GM12878 (cell line): ENCODE data around the gene NR2F2. TPM values are rescaled to one million over a fixed set of nuclear protein-coding genes. Genes with fewer than 3 reads are reported as not detected.

ENCODE experiments used
- ATAC-seq: fragments of 200-7000 bp; cut with Tn5 transposase; 3 replicates; pipeline ENCODE4 v1.9.1; 2020; ENCODE audit warnings: mild to moderate bottlenecking, moderate library complexity
- BruUV-seq: library from RNA; stranded (reverse); fragments of 400-500 nt; replicated peaks from 2 replicates; lab custom pipeline; 2021; lab: Mats Ljungman, UMichigan
- CTCF ChIA-PET: fragments of 300-600 bp; sonication (Branson Sonifier 250); formaldehyde crosslinking; extraction: SDS; loops from one replicate; lab custom pipeline; 2021; ENCODE audit warnings: inconsistent platforms; lab: Yijun Ruan, JAX
- POLR2A ChIA-PET: fragments of 350-600 bp; formaldehyde crosslinking; extraction: SDS; loops from one replicate; lab custom pipeline; 2021; ENCODE audit warnings: inconsistent platforms; lab: Charles Lee
- RAD21 ChIA-PET: fragments of 300-600 bp; sonication (Branson Sonifier 250); formaldehyde crosslinking; loops from one replicate; lab custom pipeline; 2023; ENCODE audit warnings: antibody characterized with exemption; ENCODE audit not compliant: unreplicated experiment; lab: Charles Lee
- SMC1A ChIA-PET: fragments of 300-600 bp; sonication (Branson Sonifier 250); formaldehyde crosslinking; loops from one replicate; lab custom pipeline; 2023; ENCODE audit not compliant: unreplicated experiment, uncharacterized antibody; lab: Charles Lee
- DNase-seq: peaks from one replicate; pipeline ENCODE4 v3.0.0-alpha.2; 2011; ENCODE audit warnings: low read depth, low spot score
- FAIRE-seq: peaks from 3 replicates; lab custom pipeline; 2011; peaks lifted over from hg19 to GRCh38; lab: Jason Lieb, UNC
- H2AFZ ChIP-seq: 2 replicates; pipeline ENCODE4 v1.6.0; 2011; ENCODE audit warnings: low read depth, low read length, control low read depth; ENCODE audit not compliant: control insufficient read depth
- H3K27ac ChIP-seq: 2 replicates; pipeline ENCODE4 v1.5.1; 2011; ENCODE audit warnings: control low read depth; ENCODE audit not compliant: control insufficient read depth, insufficient read depth
- H3K27me3 ChIP-seq, 2 experiments: replicated peaks in 1 of 2; 2 replicates each; pipeline versions ENCODE4 v1.6.0 to v1.6.1; 2011; ENCODE audit warnings: low read length in 1 of 2; ENCODE audit not compliant: control insufficient read depth in 2 of 2, insufficient read depth in 2 of 2
- H3K36me3 ChIP-seq, 2 experiments: 2 replicates each; pipeline ENCODE4 v1.5.1; 2011; ENCODE audit warnings: low read length in 1 of 2; ENCODE audit not compliant: control insufficient read depth in 2 of 2, insufficient read depth in 2 of 2
- H3K4me1 ChIP-seq: 2 replicates; pipeline ENCODE4 v1.6.1; 2011; ENCODE audit warnings: mild to moderate bottlenecking, low read length, moderate library complexity, mixed read lengths; ENCODE audit not compliant: control insufficient read depth, insufficient read depth
- H3K4me2 ChIP-seq: 2 replicates; pipeline ENCODE4 v1.6.0; 2011; ENCODE audit warnings: control low read depth; ENCODE audit not compliant: control insufficient read depth, insufficient read depth
- H3K4me3 ChIP-seq: fragments of 200-600 bp; sonication (generic); 2 replicates; pipeline ENCODE4 v1.5.1; 2016
- H3K79me2 ChIP-seq: 2 replicates; pipeline ENCODE4 v1.6.0; 2011; ENCODE audit warnings: low read length; ENCODE audit not compliant: control insufficient read depth, insufficient read depth
- H3K9ac ChIP-seq: 2 replicates; pipeline ENCODE4 v1.8.0; 2011; ENCODE audit warnings: low read length, control low read depth, mixed read lengths; ENCODE audit not compliant: control insufficient read depth, insufficient read depth
- H3K9me3 ChIP-seq: replicated peaks from 3 replicates; pipeline ENCODE4 v1.5.1; 2011; ENCODE audit warnings: mild to moderate bottlenecking, low read length; ENCODE audit not compliant: control insufficient read depth, insufficient read depth
- H4K20me1 ChIP-seq: 2 replicates; pipeline ENCODE4 v1.6.0; 2011; ENCODE audit not compliant: control insufficient read depth, insufficient read depth
- BRCA1 ChIP-seq: IDR thresholded peaks from 2 replicates; pipeline ENCODE4 v1.6.1; 2011; ENCODE audit warnings: low read depth, low read length, improper control_type of control experiment
- CBFB ChIP-seq: IDR thresholded peaks from 2 replicates; pipeline ENCODE4 v1.6.1; 2016; ENCODE audit warnings: antibody characterized with exemption, low read depth
- CHD1 ChIP-seq: IDR thresholded peaks from 2 replicates; pipeline ENCODE4 v1.6.1; 2012; ENCODE audit warnings: low read depth, low read length, improper control_type of control experiment
- SREBF1 ChIP-seq: IDR thresholded peaks from 2 replicates; pipeline ENCODE4 v1.6.1; 2012; ENCODE audit warnings: mild to moderate bottlenecking, low read length
- TBL1XR1 ChIP-seq: IDR thresholded peaks from 2 replicates; pipeline ENCODE4 v1.6.1; 2012; ENCODE audit warnings: low read depth, low read length, improper control_type of control experiment
- ZNF207 ChIP-seq: fragments of 450-650 bp; IDR thresholded peaks from 2 replicates; pipeline ENCODE4 v1.6.1; 2014; ENCODE audit warnings: antibody characterized with exemption, mild to moderate bottlenecking, borderline replicate concordance
- WGBS: methylation state at CpG from one replicate; pipeline ENCODE4 v1.1.6; 2016; ENCODE audit warnings: low lambda C conversion rate; ENCODE audit not compliant: insufficient replicate concordance, insufficient coverage; ENCODE audit errors: missing lambda C conversion rate; 5-methylcytosine and 5-hydroxymethylcytosine counted together
- in situ Hi-C: fragments of 300-500 bp; cut with MboI; formaldehyde crosslinking; loops from 9 replicates; pipeline ENCODE4 v1.14.3; 2018; ENCODE audit warnings: mixed read lengths
- intact Hi-C: fragments of 100-400 bp; cut with micrococcal nuclease; formaldehyde crosslinking; loops from one replicate; pipeline ENCODE4 v1.14.2; 2022; ENCODE audit not compliant: unreplicated experiment
- polyA plus RNA-seq, 11 experiments: library from polyadenylated mRNA; depleted of rRNA in 4 of 11; unstranded in 6 of 11; stranded (reverse) in 5 of 11; fragments of >200 nt; fragmentation: Nextera tagmentation in 4 of 11; fragmentation: Illumina TruSeq in 1 of 11; extraction: Ambion mirVana in 4 of 11; extraction: Trizol in 1 of 11; gene quantifications; 1 replicate in 1 of 11; 2 replicates in 10 of 11; pipeline versions ENCODE4 v1.2.1 to v1.2.3, GENCODE V29; 2011 to 2016; ENCODE audit warnings: inconsistent platforms in 2 of 11, missing spikeins in 2 of 11, low read depth in 1 of 11
- total RNA-seq, 4 experiments: library from RNA; depleted of rRNA in 3 of 4; stranded (reverse); fragments of >200 nt in 3 of 4; fragmentation: Illumina TruSeq in 1 of 4; extraction: Trizol in 1 of 4; gene quantifications; 2 replicates each; pipeline versions ENCODE4 v1.2.1 to v1.2.3, GENCODE V29; 2013 to 2021

The NR2F2 gene
- total and polyA plus RNA-seq, 10 of the 15 experiments (the other 5 are each of a cell fraction or from before 2014, with no cell fraction given): 1.1 to 10.1 (median 3.2) TPM

GRCh38 chr15:96350934-96351724 is 20.6 kb downstream of the NR2F2 start:
- 18% methylated on average over 19 of the region's 19 CpGs for WGBS
- POLR2A ChIA-PET: interaction anchor here (1.2 to 5.8 kb wide), 2 partner anchors 15 to 28 kb away, joined by 3 to 31 read pairs; no protein-coding TSS in a partner anchor
- no TSS peak for BruUV-seq

More at GRCh38 chr15:96350934-96351724, 20.6 kb downstream of the NR2F2 start:
- intact Hi-C loops (loop anchor here (10.0 kb wide), 1 partner anchor 794 kb away; no protein-coding TSS in a partner anchor), in situ Hi-C loops (loop anchor here (10.0 kb wide), 1 partner anchor 884 kb away; no protein-coding TSS in a partner anchor)
- Histone ChIP-seq H4K20me1 (no peaks in the 10 kb centered on the region; the same call in 1 of the 2 replicates), H3K4me2 (no peak overlapping the region), H3K27ac (no peak overlapping the region), H3K27me3 (peaks cover 0 to 9% of the 10 kb centered on the region in 2 experiments; a peak in 3 of 4 replicates), H3K9me3 (no peaks in the 10 kb centered on the region; the same call in 2 of the 3 replicates), H2AFZ (no peak overlapping the region), H3K9ac (no peak overlapping the region), H3K4me1 (no peaks in the 10 kb centered on the region), H3K4me3 (no peak overlapping the region), H3K79me2 (no peaks in the 10 kb centered on the region), H3K36me3 (no peaks in the 10 kb centered on the region)
- FAIRE-seq (no peak), DNase-seq (no peak), ATAC-seq (no peak)
- TF ChIP-seq TBL1XR1 (no peak), CHD1 (0 out of 2 replicates have a peak, but pooled peaks have one; percentile 41), ZNF207 (no peak), CBFB (no peak), BRCA1 (no peak), SREBF1 (no peak)
- SMC1A ChIA-PET: interaction anchor here (1.1 to 2.7 kb wide), 2 partner anchors 16 to 292 kb away, joined by 3 to 17 read pairs; no protein-coding TSS in a partner anchor
- CTCF ChIA-PET: no interaction called here
- RAD21 ChIA-PET: interaction anchor here (3.3 to 11.4 kb wide), 2 partner anchors 14 to 22 kb away, joined by 33 to 124 read pairs; partner anchors contain the start of gene NR2F2
